ENCODE results near the gene ARRB1. TPM values are rescaled to one million over a fixed set of nuclear protein-coding genes. Genes with fewer than 3 reads are reported as not detected.

ARRB1 gene
- total RNA-seq, 1 experiment from 2014 or later = 90.1 TPM

GRCh38 chr11:75351791-75352587 is 528 bp upstream of the ARRB1 start:
- Mint-ChIP-seq H3K9me3 (no peaks in the 10 kb centered on the region), H3K27ac (0 out of 2 replicates have a peak overlapping the region, but pooled peaks have one; percentile 30), H3K36me3 (peaks cover 5% of the 10 kb centered on the region; the same call in 1 of the 2 replicates), H3K4me1 (peaks cover 58% of the 10 kb centered on the region), H3K27me3 (ENCODE audit: low read depth) (peaks cover 8% of the 10 kb centered on the region), H3K4me3 (peak overlapping the region; percentile 73)
- CTCF ChIA-PET = interaction anchor here (0.7 to 6.9 kb wide), 16 partner anchors 9 to 246 kb away, joined by 3 to 34 read pairs (median 4); no protein-coding TSS in a partner anchor
- POLR2A ChIA-PET = interaction anchor here (0.9 kb wide), 1 partner anchor 72 kb away, joined by 4 read pairs; no protein-coding TSS in a partner anchor
- ATAC-seq (peak; percentile 73), DNase-seq (ENCODE audit: low spot score) (peak; percentile 66)
- 0 out of 2 replicates have a peak, but pooled peaks have one; percentile 5 for TF ChIP-seq GABPB1 (CRISPR knock-in tag; IDR thresholded peaks at IDR 0.05)
- 0 out of 2 replicates have a peak, but pooled peaks have one; percentile 61 for TF ChIP-seq ETV6 (CRISPR knock-in tag; IDR thresholded peaks at IDR 0.05)
- TF ChIP-seq, protein P1, sequence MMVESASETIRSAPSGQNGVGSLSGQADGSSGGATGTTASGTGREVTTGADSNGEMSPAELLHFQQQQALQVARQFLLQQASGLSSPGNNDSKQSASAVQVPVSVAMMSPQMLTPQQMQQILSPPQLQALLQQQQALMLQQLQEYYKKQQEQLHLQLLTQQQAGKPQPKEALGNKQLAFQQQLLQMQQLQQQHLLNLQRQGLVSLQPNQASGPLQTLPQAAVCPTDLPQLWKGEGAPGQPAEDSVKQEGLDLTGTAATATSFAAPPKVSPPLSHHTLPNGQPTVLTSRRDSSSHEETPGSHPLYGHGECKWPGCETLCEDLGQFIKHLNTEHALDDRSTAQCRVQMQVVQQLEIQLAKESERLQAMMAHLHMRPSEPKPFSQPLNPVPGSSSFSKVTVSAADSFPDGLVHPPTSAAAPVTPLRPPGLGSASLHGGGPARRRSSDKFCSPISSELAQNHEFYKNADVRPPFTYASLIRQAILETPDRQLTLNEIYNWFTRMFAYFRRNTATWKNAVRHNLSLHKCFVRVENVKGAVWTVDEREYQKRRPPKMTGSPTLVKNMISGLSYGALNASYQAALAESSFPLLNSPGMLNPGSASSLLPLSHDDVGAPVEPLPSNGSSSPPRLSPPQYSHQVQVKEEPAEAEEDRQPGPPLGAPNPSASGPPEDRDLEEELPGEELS (CRISPR knock-in tag; IDR thresholded peaks at IDR 0.05) = no peak
- TF ChIP-seq ZBTB43 (CRISPR knock-in tag; IDR thresholded peaks at IDR 0.05) = peak; percentile 92; the same call in 1 of the 2 replicates
- TF ChIP-seq FOXP1 (CRISPR knock-in tag; IDR thresholded peaks at IDR 0.05; ENCODE audit: borderline replicate concordance) = peak; percentile 67

DNA sequence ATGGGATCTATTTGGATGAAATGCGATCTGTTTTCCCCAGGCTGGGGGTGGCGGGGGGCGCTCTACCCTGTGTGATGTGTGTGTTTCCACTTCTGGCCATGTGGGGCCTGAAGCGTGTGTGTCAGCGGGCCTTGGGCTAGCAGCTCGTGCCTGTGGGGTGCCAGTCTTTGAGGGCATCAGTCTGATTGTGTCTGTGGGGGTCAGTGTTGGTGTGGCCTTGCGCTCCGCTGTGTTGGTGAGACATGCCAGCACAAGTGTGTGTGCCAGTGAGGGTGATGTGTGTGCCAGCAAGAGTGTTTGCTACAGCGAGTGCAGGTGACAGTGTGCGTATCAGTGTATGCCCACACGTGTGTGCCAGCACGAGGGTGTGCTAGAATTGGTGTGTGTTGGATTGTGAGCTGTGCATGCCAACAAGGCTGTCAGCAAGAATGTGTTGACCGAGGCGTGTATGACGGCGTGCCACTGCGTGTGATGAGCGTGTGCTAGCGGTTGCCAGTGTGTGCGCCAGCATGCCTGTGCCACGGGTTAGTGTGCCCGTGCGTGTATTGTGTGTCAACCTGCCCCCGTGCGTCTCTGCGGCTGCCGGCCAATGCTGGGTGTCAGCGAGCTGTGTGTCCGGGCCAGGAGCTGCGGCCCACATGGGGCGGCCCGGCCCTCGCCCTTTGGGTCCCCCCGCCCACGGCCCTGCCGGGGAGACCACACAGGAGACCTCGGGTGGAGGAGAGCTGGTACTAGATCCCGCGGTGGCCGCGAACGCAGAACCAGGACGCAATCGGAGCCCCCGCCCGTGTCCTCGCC is 519 bp downstream of the ARRB1 start:
- Mint-ChIP-seq H3K4me3 (peak overlapping the region; percentile 80), H3K27me3 (ENCODE audit: low read depth) (peaks cover 8% of the 10 kb centered on the region), H3K27ac (peak overlapping the region; percentile 95), H3K4me1 (peaks cover 66% of the 10 kb centered on the region), H3K36me3 (peaks cover 5% of the 10 kb centered on the region; the same call in 1 of the 2 replicates), H3K9me3 (no peaks in the 10 kb centered on the region)
- ATAC-seq (peak; percentile 43), DNase-seq (ENCODE audit: low spot score) (peak; percentile 56)
- TF ChIP-seq, protein P2, sequence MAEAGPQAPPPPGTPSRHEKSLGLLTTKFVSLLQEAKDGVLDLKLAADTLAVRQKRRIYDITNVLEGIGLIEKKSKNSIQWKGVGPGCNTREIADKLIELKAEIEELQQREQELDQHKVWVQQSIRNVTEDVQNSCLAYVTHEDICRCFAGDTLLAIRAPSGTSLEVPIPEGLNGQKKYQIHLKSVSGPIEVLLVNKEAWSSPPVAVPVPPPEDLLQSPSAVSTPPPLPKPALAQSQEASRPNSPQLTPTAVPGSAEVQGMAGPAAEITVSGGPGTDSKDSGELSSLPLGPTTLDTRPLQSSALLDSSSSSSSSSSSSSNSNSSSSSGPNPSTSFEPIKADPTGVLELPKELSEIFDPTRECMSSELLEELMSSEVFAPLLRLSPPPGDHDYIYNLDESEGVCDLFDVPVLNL (CRISPR knock-in tag; IDR thresholded peaks at IDR 0.05; ENCODE audit: borderline replicate concordance, low read depth) = 0 out of 2 replicates have a peak, but pooled peaks have one; percentile 27
- TF ChIP-seq, protein P3, sequence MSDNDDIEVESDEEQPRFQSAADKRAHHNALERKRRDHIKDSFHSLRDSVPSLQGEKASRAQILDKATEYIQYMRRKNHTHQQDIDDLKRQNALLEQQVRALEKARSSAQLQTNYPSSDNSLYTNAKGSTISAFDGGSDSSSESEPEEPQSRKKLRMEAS (CRISPR knock-in tag; IDR thresholded peaks at IDR 0.05) = peak; percentile 67; the same call in 1 of the 2 replicates
- TF ChIP-seq ZNF219 (CRISPR knock-in tag; IDR thresholded peaks at IDR 0.05; ENCODE audit: borderline replicate concordance) (0 out of 2 replicates have a peak, but pooled peaks have one; percentile 58), TEAD4 (CRISPR knock-in tag; IDR thresholded peaks at IDR 0.05) (peak; percentile 57; the same call in 1 of the 2 replicates), TCF7 (CRISPR knock-in tag; IDR thresholded peaks at IDR 0.05; ENCODE audit: low read depth) (no peak), TEAD1 (CRISPR knock-in tag; IDR thresholded peaks at IDR 0.05) (peak; percentile 34), ARID4B (CRISPR knock-in tag; IDR thresholded peaks at IDR 0.05; ENCODE audit: borderline replicate concordance) (peak; percentile 77; the same call in 1 of the 2 replicates), NFATC4 (CRISPR knock-in tag; IDR thresholded peaks at IDR 0.05) (no peak), IRF2 (CRISPR knock-in tag; IDR thresholded peaks at IDR 0.05; ENCODE audit: borderline replicate concordance, low read depth) (no peak), ZBTB43 (CRISPR knock-in tag; IDR thresholded peaks at IDR 0.05) (0 out of 2 replicates have a peak, but pooled peaks have one; percentile 82), KAT7 (CRISPR knock-in tag; IDR thresholded peaks at IDR 0.05; ENCODE audit: borderline replicate concordance) (peak; percentile 82; the same call in 1 of the 2 replicates)
- CTCF ChIA-PET = interaction anchor here (1.0 to 6.9 kb wide), 6 partner anchors 9 to 71 kb away, joined by 3 to 34 read pairs (median 4); no protein-coding TSS in a partner anchor
- POLR2A ChIA-PET = interaction anchor here (0.9 to 1.7 kb wide), 2 partner anchors 11 to 16 kb away, joined by 4 to 6 read pairs; no protein-coding TSS in a partner anchor
